Activated T-helper 1 cell treated with anti-CD3 and anti-CD28 coated beads, Interleukin-2, amount 50 U/mL, for 16 hours (primary cell): ENCODE measurements around the gene LIN52.

Experiments
- DNase-seq, 2 donors: peaks; one replicate each; pipeline ENCODE4 v3.0.0-alpha.2; 2020; ENCODE audit warnings: low read depth in 1 of 2, low spot score in 1 of 2

The LIN52 gene

DNA sequence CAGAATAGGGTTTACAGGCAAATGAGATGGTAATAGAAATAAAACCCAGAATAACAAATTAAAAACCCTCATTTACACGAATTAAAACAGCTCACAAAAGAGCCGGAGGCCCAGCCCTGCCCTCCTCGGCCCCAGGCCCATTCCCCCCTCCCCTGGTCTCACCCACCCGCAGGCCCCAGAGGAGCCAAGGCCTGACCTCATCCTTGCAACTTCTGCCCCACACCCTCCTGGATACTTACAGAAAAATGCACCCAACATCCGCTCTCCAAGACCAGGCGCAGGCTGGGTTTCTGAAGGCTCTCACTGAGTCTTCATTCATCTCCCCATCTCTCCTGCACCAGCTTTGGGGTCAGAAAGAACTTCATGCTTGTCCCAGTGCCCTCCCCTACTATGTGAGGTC, 138.3 kb downstream of the LIN52 start:
- DNase-seq: no peak

DNA sequence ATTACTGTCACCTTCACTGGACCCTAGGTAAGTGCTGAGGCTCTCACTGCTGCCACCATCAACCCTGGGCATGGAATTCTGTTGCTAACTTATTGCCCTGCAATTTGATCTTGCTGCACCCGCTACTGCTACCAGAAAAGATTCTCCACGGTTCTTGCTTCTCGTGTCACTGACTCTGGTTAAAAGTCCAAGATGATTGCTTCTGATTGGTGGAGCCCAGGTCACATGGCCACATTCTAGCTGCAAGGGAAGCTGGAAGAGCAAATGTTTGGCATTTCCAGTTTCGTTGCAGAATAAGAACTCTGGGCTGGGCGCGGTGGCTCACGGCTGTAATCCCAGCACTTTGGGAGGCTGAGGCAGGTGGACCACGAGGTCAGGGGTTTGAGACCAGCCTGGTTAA, 147.0 kb downstream of the LIN52 start:
- no peak for DNase-seq

DNA sequence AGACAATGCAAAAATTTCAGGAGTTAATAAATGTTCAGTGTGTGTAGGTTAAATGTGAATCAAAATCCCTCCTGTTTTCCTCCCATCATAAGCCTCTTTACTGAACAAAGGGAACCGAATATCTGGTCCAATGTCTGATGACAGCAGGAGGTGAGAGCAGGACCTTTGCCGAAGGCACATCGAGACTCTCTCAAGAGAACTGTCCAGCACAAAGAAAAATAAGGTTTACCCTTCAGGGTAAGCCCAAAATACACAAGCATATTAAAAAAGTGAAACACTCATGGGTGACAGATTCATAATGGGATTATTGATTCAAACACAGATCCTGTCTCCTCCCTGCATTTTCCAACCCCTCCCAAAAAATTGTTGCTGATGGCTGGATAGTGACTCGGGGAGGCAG, 150.3 kb downstream of the LIN52 start:
- DNase-seq: no peak

DNA sequence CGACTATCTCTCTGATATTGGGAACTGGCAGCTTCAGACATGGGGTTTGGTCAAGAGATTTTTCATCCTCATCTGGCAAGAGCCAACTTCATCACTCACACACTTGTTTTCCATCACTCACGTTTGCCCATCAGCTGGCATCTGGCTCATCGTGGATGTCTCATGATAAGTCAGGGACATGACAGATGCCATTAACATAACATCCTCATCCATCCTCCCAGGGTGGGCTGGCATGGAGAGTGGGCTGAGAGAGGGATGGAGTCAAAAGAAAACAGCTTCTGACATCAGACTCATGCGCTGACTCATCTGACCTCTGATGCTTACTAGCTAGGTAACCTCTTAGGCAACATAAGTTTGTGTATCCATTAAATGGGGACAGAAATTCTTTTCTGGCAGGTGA, 152.7 kb downstream of the LIN52 start:
- no peak for DNase-seq

DNA sequence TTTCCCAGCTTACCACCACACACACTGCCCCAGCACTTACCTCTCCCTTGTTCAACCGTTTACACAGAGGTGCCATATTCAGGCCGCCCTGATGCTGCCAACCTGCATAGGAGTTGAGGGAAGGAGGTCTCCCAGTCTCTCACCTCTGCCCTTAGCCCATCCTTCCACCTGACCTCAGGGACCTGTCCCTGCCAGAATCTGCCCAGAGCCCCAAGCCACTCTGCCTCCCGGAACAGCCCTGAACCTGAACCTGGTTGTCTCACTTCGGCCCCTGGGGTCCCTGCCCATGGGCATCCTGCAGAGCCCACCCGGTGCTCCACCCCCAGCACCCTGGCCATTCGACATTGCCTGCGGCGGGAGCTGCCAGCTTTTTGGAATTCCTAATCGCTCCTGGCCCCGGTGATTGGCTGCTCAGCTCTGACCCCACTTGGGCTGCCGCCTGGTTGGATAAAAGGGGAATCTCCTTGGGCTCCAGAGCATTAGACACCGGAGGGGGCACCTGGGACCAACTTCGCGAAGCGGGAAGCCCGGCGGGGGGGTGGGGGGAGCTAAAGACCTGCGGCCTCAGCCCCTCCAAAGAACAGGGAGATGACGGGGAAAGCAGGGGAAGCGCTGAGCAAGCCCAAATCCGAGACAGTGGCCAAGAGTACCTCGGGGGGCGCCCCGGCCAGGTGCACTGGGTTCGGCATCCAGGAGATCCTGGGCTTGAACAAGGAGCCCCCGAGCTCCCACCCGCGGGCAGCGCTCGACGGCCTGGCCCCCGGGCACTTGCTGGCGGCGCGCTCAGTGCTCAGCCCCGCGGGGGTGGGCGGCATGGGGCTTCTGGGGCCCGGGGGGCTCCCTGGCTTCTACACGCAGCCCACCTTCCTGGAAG, 154.5 kb downstream of the LIN52 start, which contains the start of gene VSX2:
VSX2 (plus strand) TSS at position 476 of the 874 bp plus-strand sequence; CDS start at position 589, 113 bp downstream.
- no peak for DNase-seq

DNA sequence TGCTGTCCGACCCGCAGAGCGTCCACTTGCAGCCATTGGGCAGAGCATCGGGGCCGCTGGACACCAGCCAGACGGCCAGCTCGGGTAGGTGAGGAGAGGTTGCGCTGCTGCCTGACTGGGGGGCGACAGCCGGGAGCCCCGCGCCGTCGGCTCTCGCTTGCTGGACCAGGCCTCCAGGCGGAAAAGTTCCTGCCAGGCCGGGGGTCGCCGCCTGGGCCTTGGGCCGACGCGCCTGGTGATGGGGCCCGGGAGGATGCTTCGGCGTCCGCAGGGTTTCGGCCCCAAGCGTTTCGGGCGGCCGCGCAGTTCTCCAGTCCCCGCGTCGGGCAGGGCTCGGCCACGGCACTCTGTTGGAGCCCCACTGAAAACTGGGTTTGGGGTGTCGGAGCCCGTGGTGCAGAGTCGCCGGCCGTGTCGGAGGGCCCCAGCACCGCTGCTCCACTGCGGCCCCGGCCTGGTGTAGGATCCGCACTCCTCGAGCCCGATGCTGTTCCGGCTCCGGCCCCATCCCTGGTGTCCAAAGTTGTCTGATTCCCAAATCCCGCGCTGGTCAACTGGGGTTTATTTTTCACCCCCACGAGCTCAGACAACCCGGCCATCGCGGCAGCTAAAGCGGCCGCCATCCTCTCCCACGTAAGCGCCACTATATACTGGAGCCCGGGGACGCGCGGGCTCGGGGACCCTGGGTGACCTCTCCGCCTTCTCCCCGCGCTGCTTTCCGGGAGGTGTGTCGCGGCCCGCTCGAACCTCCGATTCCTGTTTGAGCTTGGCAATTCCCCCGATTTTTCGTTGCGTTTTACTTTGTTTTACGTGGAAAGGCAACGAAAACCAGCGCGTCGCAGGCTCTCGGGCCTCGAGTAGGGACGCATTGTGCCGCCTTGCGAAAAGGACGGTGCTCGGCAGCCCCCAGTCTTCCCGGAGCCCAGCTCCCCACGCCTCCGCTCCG, 155.4 kb downstream of the LIN52 start:
- no peak for DNase-seq

DNA sequence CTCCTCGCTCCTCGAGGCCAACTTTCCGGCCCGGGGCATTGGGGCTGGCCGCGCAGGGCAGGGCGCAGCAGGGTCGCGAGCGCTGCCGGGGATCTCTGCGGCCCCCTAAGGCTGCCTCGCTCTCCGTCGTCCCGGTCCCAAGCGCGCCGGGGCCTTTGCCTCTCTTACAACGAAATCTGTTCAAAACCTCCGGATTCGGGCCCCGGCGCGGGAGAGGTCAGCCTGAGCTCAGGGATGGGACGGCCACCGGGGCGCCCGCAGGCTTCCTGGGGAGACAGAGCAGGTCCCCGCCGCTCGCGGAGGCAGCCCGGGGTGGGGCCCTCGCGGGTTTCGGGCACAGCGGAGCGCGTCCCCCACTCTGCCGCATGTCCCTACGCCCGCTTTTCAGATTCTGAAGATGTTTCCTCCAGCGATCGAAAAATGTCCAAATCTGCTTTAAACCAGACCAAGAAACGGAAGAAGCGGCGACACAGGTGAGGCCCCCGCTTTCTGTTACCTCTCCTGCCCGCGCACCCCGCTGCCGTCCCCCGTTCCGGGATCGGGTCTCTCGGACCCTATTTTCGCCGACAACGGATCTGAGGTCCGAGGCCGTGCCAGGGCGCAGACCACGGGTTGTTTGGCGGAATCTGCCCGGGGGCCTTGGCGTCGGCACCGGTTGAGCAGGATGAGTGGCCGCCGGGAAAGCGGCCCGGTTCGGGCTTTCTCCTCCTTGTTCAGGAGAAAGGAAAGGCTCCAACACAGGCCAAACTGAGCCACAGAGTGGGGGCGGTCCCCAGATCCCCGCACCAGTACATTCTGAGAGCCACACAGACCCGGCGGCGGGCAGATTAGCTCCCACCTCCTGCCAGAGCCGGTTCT, 156.3 kb downstream of the LIN52 start:
- no peak for DNase-seq

DNA sequence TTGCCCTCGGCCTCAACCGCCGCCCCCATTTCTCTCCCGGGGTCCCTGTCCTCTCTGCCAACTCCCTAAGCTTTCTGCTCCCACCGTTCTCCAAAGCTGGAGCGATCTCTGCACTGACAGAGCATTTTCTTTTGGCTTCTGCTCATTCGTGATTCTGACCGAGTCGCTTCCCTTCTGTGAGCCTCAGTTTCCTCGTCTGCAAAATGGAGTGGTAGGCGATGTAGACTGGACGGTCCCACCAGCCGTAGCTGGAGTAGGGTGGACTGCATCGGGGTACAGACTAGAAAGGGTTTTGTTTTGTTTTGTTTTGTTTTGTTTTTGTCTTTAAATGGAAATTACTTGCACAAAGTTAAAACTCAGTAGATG, 156.9 kb downstream of the LIN52 start:
- DNase-seq: no peak

DNA sequence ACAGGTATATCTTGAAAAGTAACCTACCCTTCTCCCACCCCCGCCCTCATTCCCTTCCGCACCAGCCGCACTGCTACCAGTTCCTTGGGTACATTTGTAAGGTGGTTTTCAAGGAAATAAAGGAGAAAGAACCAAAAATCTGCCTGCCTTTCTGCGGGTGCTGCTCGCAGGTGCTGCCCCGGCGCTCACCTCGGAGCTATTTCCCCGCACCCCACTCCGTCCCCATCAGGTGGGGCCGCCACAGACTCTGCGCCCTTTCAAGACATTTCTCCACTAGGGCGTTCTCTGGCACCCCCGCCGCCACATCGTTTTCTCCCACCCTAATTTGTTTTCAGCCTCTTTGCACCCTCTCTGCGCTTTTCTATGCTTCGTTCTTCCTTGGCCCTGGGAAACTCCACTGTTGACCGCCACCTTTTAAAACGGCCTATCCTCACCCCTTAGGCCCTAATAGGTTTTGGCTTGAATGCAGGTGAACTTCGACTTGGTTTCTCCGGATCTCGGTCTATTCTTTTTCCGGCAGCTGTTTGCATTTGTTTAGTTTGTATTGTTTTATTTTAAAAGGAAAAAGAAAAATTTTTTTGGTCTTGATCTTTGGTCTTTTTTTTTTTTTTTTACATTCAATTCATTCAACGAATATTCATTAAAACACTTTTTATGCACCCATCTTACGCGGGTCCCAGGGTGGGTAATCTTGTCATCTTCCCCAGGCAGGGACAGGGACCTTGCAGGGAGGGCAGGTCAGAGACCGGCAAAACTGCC, 157.4 kb downstream of the LIN52 start:
- no peak for DNase-seq

DNA sequence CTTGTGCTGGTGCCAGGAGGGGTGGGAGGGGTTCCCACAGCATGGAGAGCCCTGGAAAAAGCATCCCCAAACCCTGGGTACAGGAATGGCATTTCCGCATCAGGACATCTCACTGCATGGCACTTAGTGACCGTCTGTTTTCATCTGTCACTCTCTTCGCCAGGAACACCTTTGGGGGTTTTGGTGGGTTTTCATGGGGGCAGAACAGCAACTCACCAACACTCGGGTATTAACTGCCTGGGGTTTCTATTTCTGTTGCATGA, 158.0 kb downstream of the LIN52 start:
- no peak for DNase-seq

DNA sequence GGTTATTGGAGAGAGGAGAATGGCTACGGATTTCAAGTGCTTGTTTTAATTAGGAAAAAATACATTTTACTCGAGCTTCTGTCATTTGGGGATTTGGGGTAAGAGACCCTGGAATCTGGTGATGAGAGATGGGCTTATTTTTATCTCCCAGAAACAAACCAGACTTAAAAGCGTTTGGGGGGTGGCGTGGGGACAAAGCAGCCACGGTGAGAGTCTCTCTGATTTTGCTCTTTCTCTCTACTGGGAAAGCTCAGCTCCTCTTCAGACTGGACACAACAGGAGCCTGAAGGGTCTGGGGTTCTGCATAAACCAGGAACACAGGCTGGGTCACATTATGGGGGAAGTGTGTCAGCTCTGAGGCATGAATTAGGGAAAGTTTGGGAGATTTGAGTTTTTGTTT, 158.3 kb downstream of the LIN52 start:
- no peak for DNase-seq

DNA sequence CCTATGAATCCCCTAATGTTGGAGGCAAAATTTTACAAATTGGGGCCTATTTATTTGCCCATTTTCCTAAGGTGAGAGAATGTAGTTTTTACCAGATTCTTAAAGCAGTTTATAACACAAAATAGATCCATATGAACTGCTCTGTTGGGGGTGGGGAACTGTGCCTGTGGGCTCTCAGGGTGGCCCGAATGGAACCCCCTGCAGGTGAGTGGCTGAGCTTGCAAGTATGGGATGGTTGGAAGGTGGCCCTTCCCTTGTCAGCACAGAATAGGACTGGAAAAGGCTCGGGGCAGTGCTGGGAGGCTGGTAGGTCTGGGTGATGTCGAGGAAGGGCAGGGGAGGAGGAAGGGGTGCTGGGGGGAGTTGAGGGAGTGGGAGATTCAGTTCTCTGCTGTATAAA, 159.4 kb downstream of the LIN52 start:
- no peak for DNase-seq

DNA sequence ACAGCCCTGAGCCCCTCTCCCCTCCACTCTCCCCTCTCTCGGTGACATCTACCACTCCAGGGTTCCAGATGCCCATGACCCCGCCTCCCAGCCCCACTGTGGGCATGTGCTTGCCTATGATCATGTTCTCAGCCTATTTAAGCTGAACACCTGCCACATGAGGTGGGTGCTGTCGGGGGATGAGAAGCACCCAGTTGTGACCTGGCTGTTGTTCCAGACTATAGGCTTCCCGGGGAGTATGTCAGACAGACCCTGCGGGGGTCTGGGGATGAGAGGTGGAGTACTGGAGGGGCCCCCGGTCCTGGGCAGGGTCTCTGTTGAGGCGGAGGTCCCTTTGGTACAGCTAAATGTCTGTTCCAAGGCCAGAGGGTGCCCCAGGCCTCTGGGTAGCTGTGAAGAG, 160.5 kb downstream of the LIN52 start:
- DNase-seq: no peak

DNA sequence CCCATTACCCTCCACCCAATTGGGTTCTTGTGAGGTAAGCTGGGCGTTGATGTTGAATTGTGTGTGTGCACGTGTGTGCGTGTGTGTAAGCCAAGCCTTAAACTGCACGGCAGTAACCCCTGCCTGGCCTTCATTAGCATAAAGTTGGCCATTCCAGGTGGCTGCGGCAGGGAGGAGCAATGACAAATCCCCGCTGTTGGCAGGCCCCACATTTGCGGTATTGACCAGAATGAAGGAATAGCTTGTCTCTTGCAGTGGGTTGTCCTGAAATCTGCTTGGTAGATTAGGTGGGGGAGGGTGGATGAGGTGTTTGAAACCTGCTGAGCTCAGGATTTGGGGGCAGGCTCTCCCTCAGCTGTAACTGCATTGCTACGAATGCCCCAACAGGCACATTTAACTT, 161.8 kb downstream of the LIN52 start:
- DNase-seq: no peak

DNA sequence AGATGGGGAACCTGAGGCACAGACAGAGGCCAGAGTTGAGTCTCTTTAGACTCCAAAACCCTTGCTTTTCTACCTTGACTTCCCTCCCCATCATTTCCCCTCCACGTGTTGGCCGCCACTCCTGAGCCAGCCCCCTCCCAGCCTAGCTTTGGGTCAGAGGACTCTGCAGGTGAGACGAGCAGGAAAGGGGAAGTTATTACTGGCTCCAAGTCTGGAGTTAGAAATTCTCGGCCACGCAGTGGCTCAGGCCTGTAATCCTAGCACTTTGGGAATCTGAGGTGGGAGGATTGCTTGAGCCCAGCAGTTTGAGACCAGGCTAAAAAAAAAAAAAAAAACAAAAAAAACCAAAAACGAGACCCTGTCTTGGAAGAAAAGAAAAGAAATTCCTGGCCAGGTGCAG, 163.3 kb downstream of the LIN52 start:
- no peak for DNase-seq

DNA sequence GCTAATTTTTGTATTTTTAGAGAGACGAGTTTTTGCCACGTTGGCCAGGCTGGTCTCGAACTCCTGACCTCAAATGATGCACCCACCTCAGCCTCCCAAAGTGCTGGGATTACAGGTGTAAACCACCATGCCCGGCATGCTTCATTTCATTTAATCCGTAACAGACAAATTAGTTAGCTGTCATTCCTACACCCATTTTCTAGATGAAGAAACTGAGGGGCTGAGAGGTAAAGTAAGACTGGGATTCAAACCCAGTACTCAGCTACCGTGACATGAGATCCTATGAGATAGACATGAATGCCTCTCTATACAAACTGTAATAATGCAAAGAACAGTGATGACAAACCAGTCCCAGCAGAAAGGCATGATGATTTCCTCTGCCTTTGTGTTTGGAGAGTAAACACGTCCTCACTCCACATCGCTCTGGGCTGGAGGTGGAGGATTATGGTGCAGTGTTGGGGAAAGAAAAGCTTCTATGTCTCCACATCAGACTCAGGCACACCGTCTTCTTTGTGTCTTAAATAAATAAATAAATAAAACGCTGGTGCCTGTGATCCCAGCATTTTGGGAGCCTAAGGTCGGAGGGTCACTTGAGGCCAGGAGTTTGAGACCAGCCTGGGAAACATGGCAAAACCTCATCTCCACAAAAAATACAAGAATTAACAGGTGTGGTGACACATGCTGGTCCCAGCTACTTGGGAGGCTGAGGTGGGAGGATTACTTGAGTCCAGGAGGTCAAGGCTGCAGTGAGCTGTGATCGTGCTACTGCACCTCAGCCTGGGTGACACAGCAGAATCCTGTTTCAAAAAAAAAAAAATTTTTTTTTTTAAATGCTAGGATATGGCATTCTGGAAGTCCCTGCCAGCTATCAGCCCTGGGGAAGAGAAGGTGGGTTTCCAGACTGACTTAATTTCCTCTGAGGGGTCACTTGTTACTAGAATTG, 164.9 kb downstream of the LIN52 start:
- no peak for DNase-seq
